K562 (cell line): ENCODE measurements around the gene ERFL. TPM values are rescaled to one million over a fixed set of nuclear protein-coding genes. Genes with fewer than 3 reads are reported as not detected.

Experiments used
- BMI1 ChIP-seq: fragments of 150-350 bp; IDR thresholded peaks from 2 replicates; pipeline ENCODE4 v1.6.1; 2014; ENCODE audit warnings: low read length
- FOXP1 ChIP-seq: sonication (generic); formaldehyde crosslinking; IDR thresholded peaks from 2 replicates; pipeline ENCODE4 v1.8.0; 2022; ENCODE audit warnings: mild to moderate bottlenecking, missing genetic modification reagents
- KDM1A ChIP-seq, 2 experiments: fragments of 450-650 bp; IDR thresholded peaks; 2 replicates each; pipeline ENCODE4 v1.6.1; 2016; ENCODE audit warnings: mild to moderate bottlenecking in 2 of 2
- L3MBTL2 ChIP-seq: fragments of 450-650 bp; IDR thresholded peaks from 2 replicates; pipeline ENCODE4 v1.6.1; 2016; ENCODE audit warnings: mild to moderate bottlenecking, moderate library complexity
- LARP7 ChIP-seq: fragments of 450-650 bp; IDR thresholded peaks from 2 replicates; pipeline ENCODE4 v1.6.1; 2016
- MYC ChIP-seq, 2 experiments: fragments of 250-450 bp in 1 of 2; sonication (Bioruptor Pico) in 1 of 2; IDR thresholded peaks; 2 replicates each; pipeline versions ENCODE4 v1.5.1 to v1.6.1; 2012 to 2021; ENCODE audit warnings: low read depth in 2 of 2, borderline replicate concordance in 1 of 2, improper control_type of control experiment in 1 of 2, low read length in 1 of 2, mild to moderate bottlenecking in 1 of 2, moderate library complexity in 1 of 2
- polyA plus RNA-seq, 8 experiments: library from polyadenylated mRNA; depleted of rRNA in 4 of 8; stranded (reverse) in 5 of 8; unstranded in 3 of 8; fragments of >200 nt; fragmentation: Nextera tagmentation in 2 of 8; fragmentation: Illumina TruSeq in 1 of 8; extraction: Ambion mirVana in 2 of 8; extraction: Trizol in 1 of 8; gene quantifications; 2 replicates each; pipeline versions ENCODE4 v1.2.1 to v1.2.3, GENCODE V29; 2011 to 2014; ENCODE audit warnings: inconsistent platforms in 1 of 8, missing spikeins in 1 of 8
- total RNA-seq, 7 experiments: library from RNA; depleted of rRNA in 6 of 7; stranded (reverse); fragments of >200 nt in 6 of 7; fragmentation: Illumina TruSeq in 2 of 7; extraction: Trizol in 2 of 7; gene quantifications; 2 replicates each; pipeline versions ENCODE4 v1.2.1 to v1.2.3, GENCODE V29; 2011 to 2021; ENCODE audit warnings: low replicate concordance in 1 of 7
- TF ChIP-seq, protein P1 (sequence below), 2 experiments: fragments of 450-650 bp; conservative IDR thresholded peaks; 2 replicates each; pipeline ENCODE4 v1.6.1; 2017; ENCODE audit warnings: mild to moderate bottlenecking in 2 of 2, moderate library complexity in 2 of 2
- TF ChIP-seq, protein P2 (sequence below): fragments of 450-650 bp; IDR thresholded peaks from 2 replicates; pipeline ENCODE4 v1.6.1; 2016; ENCODE audit warnings: mild to moderate bottlenecking, moderate library complexity

Gene ERFL
- total and polyA plus RNA-seq, 9 of the 15 experiments (the other 6 are each of a cell fraction or from before 2014, with no cell fraction given): 0.07 to 0.75 (median 0.32) TPM; not detected in 4

DNA sequence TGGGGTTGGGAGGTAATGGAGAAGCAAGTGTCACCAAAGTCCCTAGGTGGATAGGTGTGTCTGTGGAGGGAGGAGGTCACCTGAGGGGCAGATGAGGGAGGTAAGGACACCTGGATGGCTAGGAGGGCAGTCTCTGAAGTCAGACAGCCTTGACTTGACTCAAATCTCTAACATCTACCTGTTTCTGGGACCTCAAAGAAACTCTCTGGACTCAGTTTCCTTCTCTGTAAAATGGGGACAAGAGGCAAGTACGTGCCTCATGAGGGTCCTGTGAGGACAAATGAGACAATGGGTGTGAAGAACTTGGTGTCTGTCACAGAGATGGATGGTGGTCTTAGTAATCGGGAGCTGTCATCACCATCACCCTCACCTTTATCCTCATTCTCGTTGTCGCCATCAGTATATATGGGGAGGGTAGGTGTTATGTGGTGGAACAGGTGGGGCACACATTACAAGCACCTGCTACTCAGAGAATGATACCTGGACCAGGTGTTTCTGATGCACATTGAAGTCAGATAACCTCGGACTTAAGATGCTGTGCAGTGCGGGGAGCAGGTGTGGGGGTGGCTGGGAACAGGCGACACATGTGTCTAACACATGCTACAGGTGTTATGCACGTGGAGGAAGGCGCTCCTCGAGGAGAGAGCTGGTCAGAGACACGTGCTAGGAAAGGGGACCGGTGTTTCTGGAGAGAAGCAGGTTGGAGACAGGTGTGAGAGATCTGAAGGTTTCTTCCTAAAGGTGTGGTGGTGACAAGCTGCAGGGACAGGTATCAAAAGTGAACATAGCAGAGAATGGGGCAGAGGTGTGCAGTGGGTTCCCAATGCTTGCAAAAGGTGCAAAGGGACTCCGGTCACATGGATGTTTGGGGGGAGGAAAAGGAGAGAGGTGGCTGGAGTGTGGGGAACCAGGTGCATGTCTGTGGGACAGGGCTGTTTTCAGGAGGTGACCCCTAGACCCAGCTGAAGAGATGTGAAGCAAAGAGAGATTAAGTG, 3.8 kb downstream of the ERFL start (continued):
- TF ChIP-seq, protein P1, sequence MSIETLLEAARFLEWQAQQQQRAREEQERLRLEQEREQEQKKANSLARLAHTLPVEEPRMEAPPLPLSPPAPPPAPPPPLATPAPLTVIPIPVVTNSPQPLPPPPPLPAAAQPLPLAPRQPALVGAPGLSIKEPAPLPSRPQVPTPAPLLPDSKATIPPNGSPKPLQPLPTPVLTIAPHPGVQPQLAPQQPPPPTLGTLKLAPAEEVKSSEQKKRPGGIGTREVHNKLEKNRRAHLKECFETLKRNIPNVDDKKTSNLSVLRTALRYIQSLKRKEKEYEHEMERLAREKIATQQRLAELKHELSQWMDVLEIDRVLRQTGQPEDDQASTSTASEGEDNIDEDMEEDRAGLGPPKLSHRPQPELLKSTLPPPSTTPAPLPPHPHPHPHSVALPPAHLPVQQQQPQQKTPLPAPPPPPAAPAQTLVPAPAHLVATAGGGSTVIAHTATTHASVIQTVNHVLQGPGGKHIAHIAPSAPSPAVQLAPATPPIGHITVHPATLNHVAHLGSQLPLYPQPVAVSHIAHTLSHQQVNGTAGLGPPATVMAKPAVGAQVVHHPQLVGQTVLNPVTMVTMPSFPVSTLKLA (conservative IDR thresholded peaks at IDR 0.05): peak in 1 of 2 experiments; percentile 38; a peak in 1 of 4 replicates
- TF ChIP-seq LARP7: no peak
- 0 out of 2 replicates have a peak, but pooled peaks have one; percentile 20 for TF ChIP-seq MYC (IDR thresholded peaks at IDR 0.05; ENCODE audit: low read depth, low read length)
- TF ChIP-seq MYC (CRISPR knock-in tag; IDR thresholded peaks at IDR 0.05; ENCODE audit: borderline replicate concordance, low read depth): no peak
- TF ChIP-seq, protein P2, sequence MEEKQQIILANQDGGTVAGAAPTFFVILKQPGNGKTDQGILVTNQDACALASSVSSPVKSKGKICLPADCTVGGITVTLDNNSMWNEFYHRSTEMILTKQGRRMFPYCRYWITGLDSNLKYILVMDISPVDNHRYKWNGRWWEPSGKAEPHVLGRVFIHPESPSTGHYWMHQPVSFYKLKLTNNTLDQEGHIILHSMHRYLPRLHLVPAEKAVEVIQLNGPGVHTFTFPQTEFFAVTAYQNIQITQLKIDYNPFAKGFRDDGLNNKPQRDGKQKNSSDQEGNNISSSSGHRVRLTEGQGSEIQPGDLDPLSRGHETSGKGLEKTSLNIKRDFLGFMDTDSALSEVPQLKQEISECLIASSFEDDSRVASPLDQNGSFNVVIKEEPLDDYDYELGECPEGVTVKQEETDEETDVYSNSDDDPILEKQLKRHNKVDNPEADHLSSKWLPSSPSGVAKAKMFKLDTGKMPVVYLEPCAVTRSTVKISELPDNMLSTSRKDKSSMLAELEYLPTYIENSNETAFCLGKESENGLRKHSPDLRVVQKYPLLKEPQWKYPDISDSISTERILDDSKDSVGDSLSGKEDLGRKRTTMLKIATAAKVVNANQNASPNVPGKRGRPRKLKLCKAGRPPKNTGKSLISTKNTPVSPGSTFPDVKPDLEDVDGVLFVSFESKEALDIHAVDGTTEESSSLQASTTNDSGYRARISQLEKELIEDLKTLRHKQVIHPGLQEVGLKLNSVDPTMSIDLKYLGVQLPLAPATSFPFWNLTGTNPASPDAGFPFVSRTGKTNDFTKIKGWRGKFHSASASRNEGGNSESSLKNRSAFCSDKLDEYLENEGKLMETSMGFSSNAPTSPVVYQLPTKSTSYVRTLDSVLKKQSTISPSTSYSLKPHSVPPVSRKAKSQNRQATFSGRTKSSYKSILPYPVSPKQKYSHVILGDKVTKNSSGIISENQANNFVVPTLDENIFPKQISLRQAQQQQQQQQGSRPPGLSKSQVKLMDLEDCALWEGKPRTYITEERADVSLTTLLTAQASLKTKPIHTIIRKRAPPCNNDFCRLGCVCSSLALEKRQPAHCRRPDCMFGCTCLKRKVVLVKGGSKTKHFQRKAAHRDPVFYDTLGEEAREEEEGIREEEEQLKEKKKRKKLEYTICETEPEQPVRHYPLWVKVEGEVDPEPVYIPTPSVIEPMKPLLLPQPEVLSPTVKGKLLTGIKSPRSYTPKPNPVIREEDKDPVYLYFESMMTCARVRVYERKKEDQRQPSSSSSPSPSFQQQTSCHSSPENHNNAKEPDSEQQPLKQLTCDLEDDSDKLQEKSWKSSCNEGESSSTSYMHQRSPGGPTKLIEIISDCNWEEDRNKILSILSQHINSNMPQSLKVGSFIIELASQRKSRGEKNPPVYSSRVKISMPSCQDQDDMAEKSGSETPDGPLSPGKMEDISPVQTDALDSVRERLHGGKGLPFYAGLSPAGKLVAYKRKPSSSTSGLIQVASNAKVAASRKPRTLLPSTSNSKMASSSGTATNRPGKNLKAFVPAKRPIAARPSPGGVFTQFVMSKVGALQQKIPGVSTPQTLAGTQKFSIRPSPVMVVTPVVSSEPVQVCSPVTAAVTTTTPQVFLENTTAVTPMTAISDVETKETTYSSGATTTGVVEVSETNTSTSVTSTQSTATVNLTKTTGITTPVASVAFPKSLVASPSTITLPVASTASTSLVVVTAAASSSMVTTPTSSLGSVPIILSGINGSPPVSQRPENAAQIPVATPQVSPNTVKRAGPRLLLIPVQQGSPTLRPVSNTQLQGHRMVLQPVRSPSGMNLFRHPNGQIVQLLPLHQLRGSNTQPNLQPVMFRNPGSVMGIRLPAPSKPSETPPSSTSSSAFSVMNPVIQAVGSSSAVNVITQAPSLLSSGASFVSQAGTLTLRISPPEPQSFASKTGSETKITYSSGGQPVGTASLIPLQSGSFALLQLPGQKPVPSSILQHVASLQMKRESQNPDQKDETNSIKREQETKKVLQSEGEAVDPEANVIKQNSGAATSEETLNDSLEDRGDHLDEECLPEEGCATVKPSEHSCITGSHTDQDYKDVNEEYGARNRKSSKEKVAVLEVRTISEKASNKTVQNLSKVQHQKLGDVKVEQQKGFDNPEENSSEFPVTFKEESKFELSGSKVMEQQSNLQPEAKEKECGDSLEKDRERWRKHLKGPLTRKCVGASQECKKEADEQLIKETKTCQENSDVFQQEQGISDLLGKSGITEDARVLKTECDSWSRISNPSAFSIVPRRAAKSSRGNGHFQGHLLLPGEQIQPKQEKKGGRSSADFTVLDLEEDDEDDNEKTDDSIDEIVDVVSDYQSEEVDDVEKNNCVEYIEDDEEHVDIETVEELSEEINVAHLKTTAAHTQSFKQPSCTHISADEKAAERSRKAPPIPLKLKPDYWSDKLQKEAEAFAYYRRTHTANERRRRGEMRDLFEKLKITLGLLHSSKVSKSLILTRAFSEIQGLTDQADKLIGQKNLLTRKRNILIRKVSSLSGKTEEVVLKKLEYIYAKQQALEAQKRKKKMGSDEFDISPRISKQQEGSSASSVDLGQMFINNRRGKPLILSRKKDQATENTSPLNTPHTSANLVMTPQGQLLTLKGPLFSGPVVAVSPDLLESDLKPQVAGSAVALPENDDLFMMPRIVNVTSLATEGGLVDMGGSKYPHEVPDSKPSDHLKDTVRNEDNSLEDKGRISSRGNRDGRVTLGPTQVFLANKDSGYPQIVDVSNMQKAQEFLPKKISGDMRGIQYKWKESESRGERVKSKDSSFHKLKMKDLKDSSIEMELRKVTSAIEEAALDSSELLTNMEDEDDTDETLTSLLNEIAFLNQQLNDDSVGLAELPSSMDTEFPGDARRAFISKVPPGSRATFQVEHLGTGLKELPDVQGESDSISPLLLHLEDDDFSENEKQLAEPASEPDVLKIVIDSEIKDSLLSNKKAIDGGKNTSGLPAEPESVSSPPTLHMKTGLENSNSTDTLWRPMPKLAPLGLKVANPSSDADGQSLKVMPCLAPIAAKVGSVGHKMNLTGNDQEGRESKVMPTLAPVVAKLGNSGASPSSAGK: peak; percentile 93
- TF ChIP-seq FOXP1 (CRISPR knock-in tag): peak; percentile 83; the same call in 1 of the 2 replicates
- TF ChIP-seq BMI1: no peak
- peak in 1 of 2 experiments; percentile 69; a peak in 3 of 4 replicates for TF ChIP-seq KDM1A (IDR thresholded peaks at IDR 0.05)
- TF ChIP-seq L3MBTL2: peak; percentile 88
